HEK293 (cell line): Measurements from ENCODE around the gene PAXX.

Experiments
- ATF2 ChIP-seq: fragments of 450-650 bp; formaldehyde crosslinking; IDR thresholded peaks from 2 replicates; pipeline ENCODE4 v1.5.1; 2016; ENCODE audit warnings: missing biosample characterization, missing genetic modification characterization, low read depth
- EGR2 ChIP-seq: fragments of 450-650 bp; formaldehyde crosslinking; IDR thresholded peaks from 2 replicates; pipeline ENCODE4 v1.5.1; 2016; ENCODE audit warnings: low read depth, missing biosample characterization, missing genetic modification characterization
- GLIS1 ChIP-seq: fragments of 450-650 bp; formaldehyde crosslinking; IDR thresholded peaks from 2 replicates; pipeline ENCODE4 v1.5.1; 2016; ENCODE audit warnings: missing biosample characterization, missing genetic modification characterization
- GLIS2 ChIP-seq: fragments of 450-650 bp; formaldehyde crosslinking; IDR thresholded peaks from 2 replicates; pipeline ENCODE4 v1.5.1; 2016; ENCODE audit warnings: missing biosample characterization, missing genetic modification characterization
- KLF8 ChIP-seq: fragments of 450-650 bp; formaldehyde crosslinking; IDR thresholded peaks from 2 replicates; pipeline ENCODE4 v1.5.1; 2016; ENCODE audit warnings: missing biosample characterization, missing genetic modification characterization
- KLF9 ChIP-seq: fragments of 450-650 bp; formaldehyde crosslinking; IDR thresholded peaks from 2 replicates; pipeline ENCODE4 v1.5.1; 2016; ENCODE audit warnings: missing biosample characterization, missing genetic modification characterization, low read depth
- PATZ1 ChIP-seq: fragments of 450-650 bp; formaldehyde crosslinking; IDR thresholded peaks from 2 replicates; pipeline ENCODE4 v1.5.1; 2016; ENCODE audit warnings: missing biosample characterization, missing genetic modification characterization
- SETDB1 ChIP-seq: IDR thresholded peaks from one replicate; pipeline ENCODE4 v1.6.1; 2017; ENCODE audit warnings: mild to moderate bottlenecking, low read length, moderate library complexity, mixed read lengths; ENCODE audit not compliant: insufficient read length
- SP2 ChIP-seq: fragments of 450-650 bp; formaldehyde crosslinking; IDR thresholded peaks from 2 replicates; pipeline ENCODE4 v1.5.1; 2016; ENCODE audit warnings: missing biosample characterization, missing genetic modification characterization
- SP7 ChIP-seq: fragments of 450-650 bp; formaldehyde crosslinking; IDR thresholded peaks from 2 replicates; pipeline ENCODE4 v1.5.1; 2016; ENCODE audit warnings: missing biosample characterization, missing genetic modification characterization
- ZBTB20 ChIP-seq: fragments of 450-650 bp; formaldehyde crosslinking; IDR thresholded peaks from 2 replicates; pipeline ENCODE4 v1.5.1; 2016; ENCODE audit warnings: missing biosample characterization, missing genetic modification characterization
- ZBTB48 ChIP-seq: fragments of 450-650 bp; formaldehyde crosslinking; IDR thresholded peaks from 2 replicates; pipeline ENCODE4 v1.5.1; 2016; ENCODE audit warnings: missing biosample characterization, missing genetic modification characterization
- ZBTB7A ChIP-seq: fragments of 450-650 bp; formaldehyde crosslinking; IDR thresholded peaks from 2 replicates; pipeline ENCODE4 v1.5.1; 2016; ENCODE audit warnings: low read depth, missing biosample characterization, missing genetic modification characterization
- ZFP69B ChIP-seq: fragments of 450-650 bp; formaldehyde crosslinking; IDR thresholded peaks from 2 replicates; pipeline ENCODE4 v1.5.1; 2016; ENCODE audit warnings: missing biosample characterization, missing genetic modification characterization
- ZIC2 ChIP-seq: fragments of 450-650 bp; formaldehyde crosslinking; IDR thresholded peaks from 2 replicates; pipeline ENCODE4 v1.5.1; 2016; ENCODE audit warnings: missing biosample characterization, missing genetic modification characterization
- ZNF391 ChIP-seq: fragments of 450-650 bp; formaldehyde crosslinking; IDR thresholded peaks from 2 replicates; pipeline ENCODE4 v1.5.1; 2016; ENCODE audit warnings: low read depth, missing biosample characterization, missing genetic modification characterization, borderline replicate concordance
- ZNF473 ChIP-seq: fragments of 450-650 bp; formaldehyde crosslinking; IDR thresholded peaks from 2 replicates; pipeline ENCODE4 v1.5.1; 2017; ENCODE audit warnings: missing biosample characterization, missing genetic modification characterization
- ZNF571 ChIP-seq: fragments of 450-650 bp; formaldehyde crosslinking; IDR thresholded peaks from 2 replicates; pipeline ENCODE4 v1.5.0; 2017; ENCODE audit warnings: missing biosample characterization, missing genetic modification characterization
- ZNF645 ChIP-seq: fragments of 450-650 bp; formaldehyde crosslinking; IDR thresholded peaks from 2 replicates; pipeline ENCODE4; 2016; ENCODE audit warnings: missing biosample characterization, missing genetic modification characterization
- ZNF658 ChIP-seq: fragments of 450-650 bp; formaldehyde crosslinking; IDR thresholded peaks from 2 replicates; pipeline ENCODE4; 2016; ENCODE audit warnings: missing biosample characterization, missing genetic modification characterization
- ZNF768 ChIP-seq: fragments of 450-650 bp; formaldehyde crosslinking; IDR thresholded peaks from 2 replicates; pipeline ENCODE4 v1.5.1; 2018; ENCODE audit warnings: missing biosample characterization, mild to moderate bottlenecking, missing genetic modification characterization
- TF ChIP-seq, protein P1 (sequence below): fragments of 450-650 bp; formaldehyde crosslinking; IDR thresholded peaks from 2 replicates; pipeline ENCODE4 v1.5.1; 2016; ENCODE audit warnings: missing biosample characterization, missing genetic modification characterization, low read depth
- TF ChIP-seq, protein P2 (sequence below): IDR thresholded peaks from 2 replicates; pipeline ENCODE4 v1.6.1; 2011; ENCODE audit warnings: mild to moderate bottlenecking, low read depth, low read length, borderline replicate concordance
- TF ChIP-seq, protein P3 (sequence below): fragments of 450-650 bp; IDR thresholded peaks from 2 replicates; pipeline ENCODE4 v1.5.1; 2018; ENCODE audit warnings: missing biosample characterization, missing genetic modification characterization
- TF ChIP-seq, protein P4 (sequence below): fragments of 450-650 bp; formaldehyde crosslinking; IDR thresholded peaks from 2 replicates; pipeline ENCODE4 v1.5.1; 2016; ENCODE audit warnings: missing biosample characterization, missing genetic modification characterization

Gene PAXX

DNA sequence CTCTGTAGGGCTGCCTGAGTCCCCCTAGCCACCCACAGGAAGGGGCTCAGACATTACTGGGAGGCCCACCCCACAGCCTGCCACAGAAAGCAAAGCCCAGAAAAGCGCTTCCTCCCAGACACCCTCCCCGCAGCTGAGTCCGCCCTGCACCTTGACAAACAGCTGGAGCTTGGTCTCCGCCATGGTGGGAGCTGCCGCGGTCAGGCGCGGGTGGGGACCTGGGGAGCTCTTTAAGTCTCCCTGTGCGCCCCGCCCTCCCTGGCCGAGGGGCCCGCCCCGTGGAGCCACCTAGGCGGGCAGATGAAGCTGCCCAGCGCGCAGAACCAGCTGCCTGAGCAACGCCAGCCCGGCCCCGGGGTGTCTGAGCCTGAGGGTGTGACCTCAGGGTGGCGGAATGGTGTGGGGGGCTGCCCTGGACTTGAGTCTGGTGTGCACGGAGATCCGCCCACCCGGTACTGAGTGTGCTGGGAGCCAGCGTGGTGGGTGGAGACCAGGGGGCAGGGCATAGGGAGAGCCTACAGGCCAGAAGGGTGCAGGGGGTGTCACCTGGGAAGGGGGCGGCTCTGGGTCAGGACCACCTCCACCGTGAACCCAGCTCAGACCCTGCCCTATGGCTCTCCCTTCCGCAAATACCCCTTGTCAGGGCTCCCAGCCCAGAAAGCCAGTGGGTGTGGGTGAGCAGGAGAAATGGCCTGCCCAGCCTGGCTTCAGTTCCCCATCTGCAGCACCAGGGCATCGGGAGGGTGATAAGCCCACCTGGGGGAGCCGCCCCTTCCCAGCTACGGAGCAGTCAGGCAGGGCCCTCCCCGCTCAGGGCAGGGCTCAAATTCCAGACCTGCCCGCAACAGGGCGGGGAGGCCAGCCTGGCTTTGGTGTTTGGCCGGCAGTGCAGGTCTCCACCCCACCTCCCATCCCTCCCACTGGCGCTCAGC lies 4.4 kb downstream of the PAXX start, which contains the start of gene CLIC3 (continued):
- TF ChIP-seq ZNF571: no peak
- peak; percentile 92 for TF ChIP-seq EGR2
- peak; percentile 9; the same call in 1 of the 2 replicates for TF ChIP-seq ZBTB48 (tag by site-specific recombination)
- TF ChIP-seq GLIS1 (tag by site-specific recombination): peak; percentile 57
- TF ChIP-seq ZNF473: no peak
- no peak for TF ChIP-seq ZFP69B (tag by site-specific recombination)
- TF ChIP-seq ZNF391: no peak
- no peak for TF ChIP-seq ATF2
- TF ChIP-seq SP7 (tag by site-specific recombination): no peak; the same call in 1 of the 2 replicates
- TF ChIP-seq SETDB1: no peak
- TF ChIP-seq ZNF645 (tag by site-specific recombination): no peak
- 0 out of 2 replicates have a peak, but pooled peaks have one; percentile 32 for TF ChIP-seq ZBTB7A (tag by site-specific recombination)
- TF ChIP-seq, protein P1, sequence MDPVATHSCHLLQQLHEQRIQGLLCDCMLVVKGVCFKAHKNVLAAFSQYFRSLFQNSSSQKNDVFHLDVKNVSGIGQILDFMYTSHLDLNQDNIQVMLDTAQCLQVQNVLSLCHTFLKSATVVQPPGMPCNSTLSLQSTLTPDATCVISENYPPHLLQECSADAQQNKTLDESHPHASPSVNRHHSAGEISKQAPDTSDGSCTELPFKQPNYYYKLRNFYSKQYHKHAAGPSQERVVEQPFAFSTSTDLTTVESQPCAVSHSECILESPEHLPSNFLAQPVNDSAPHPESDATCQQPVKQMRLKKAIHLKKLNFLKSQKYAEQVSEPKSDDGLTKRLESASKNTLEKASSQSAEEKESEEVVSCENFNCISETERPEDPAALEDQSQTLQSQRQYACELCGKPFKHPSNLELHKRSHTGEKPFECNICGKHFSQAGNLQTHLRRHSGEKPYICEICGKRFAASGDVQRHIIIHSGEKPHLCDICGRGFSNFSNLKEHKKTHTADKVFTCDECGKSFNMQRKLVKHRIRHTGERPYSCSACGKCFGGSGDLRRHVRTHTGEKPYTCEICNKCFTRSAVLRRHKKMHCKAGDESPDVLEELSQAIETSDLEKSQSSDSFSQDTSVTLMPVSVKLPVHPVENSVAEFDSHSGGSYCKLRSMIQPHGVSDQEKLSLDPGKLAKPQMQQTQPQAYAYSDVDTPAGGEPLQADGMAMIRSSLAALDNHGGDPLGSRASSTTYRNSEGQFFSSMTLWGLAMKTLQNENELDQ: no peak
- peak; percentile 82 for TF ChIP-seq GLIS2 (tag by site-specific recombination)
- peak; percentile 73 for TF ChIP-seq PATZ1 (tag by site-specific recombination)
- TF ChIP-seq, protein P2, sequence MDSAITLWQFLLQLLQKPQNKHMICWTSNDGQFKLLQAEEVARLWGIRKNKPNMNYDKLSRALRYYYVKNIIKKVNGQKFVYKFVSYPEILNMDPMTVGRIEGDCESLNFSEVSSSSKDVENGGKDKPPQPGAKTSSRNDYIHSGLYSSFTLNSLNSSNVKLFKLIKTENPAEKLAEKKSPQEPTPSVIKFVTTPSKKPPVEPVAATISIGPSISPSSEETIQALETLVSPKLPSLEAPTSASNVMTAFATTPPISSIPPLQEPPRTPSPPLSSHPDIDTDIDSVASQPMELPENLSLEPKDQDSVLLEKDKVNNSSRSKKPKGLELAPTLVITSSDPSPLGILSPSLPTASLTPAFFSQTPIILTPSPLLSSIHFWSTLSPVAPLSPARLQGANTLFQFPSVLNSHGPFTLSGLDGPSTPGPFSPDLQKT: no peak
- peak; percentile 25; the same call in 1 of the 2 replicates for TF ChIP-seq KLF8
- 0 out of 2 replicates have a peak, but pooled peaks have one; percentile 25 for TF ChIP-seq KLF9
- TF ChIP-seq, protein P3, sequence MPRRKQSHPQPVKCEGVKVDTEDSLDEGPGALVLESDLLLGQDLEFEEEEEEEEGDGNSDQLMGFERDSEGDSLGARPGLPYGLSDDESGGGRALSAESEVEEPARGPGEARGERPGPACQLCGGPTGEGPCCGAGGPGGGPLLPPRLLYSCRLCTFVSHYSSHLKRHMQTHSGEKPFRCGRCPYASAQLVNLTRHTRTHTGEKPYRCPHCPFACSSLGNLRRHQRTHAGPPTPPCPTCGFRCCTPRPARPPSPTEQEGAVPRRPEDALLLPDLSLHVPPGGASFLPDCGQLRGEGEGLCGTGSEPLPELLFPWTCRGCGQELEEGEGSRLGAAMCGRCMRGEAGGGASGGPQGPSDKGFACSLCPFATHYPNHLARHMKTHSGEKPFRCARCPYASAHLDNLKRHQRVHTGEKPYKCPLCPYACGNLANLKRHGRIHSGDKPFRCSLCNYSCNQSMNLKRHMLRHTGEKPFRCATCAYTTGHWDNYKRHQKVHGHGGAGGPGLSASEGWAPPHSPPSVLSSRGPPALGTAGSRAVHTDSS (tag by site-specific recombination): no peak
- TF ChIP-seq SP2 (tag by site-specific recombination): peak; percentile 65
- no peak for TF ChIP-seq ZNF768
- TF ChIP-seq, protein P4, sequence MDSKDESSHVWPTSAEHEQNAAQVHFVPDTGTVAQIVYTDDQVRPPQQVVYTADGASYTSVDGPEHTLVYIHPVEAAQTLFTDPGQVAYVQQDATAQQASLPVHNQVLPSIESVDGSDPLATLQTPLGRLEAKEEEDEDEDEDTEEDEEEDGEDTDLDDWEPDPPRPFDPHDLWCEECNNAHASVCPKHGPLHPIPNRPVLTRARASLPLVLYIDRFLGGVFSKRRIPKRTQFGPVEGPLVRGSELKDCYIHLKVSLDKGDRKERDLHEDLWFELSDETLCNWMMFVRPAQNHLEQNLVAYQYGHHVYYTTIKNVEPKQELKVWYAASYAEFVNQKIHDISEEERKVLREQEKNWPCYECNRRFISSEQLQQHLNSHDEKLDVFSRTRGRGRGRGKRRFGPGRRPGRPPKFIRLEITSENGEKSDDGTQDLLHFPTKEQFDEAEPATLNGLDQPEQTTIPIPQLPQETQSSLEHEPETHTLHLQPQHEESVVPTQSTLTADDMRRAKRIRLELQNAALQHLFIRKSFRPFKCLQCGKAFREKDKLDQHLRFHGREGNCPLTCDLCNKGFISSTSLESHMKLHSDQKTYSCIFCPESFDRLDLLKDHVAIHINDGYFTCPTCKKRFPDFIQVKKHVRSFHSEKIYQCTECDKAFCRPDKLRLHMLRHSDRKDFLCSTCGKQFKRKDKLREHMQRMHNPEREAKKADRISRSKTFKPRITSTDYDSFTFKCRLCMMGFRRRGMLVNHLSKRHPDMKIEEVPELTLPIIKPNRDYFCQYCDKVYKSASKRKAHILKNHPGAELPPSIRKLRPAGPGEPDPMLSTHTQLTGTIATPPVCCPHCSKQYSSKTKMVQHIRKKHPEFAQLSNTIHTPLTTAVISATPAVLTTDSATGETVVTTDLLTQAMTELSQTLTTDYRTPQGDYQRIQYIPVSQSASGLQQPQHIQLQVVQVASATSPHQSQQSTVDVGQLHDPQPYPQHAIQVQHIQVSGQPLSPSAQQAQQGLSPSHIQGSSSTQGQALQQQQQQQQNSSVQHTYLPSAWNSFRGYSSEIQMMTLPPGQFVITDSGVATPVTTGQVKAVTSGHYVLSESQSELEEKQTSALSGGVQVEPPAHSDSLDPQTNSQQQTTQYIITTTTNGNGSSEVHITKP (tag by site-specific recombination): peak; percentile 89
- TF ChIP-seq ZNF658 (tag by site-specific recombination): no peak
- TF ChIP-seq ZIC2 (tag by site-specific recombination): peak; percentile 73
- 0 out of 2 replicates have a peak, but pooled peaks have one; percentile 15 for TF ChIP-seq ZBTB20 (tag by site-specific recombination)
